GM23248 (cell line): Measurements from ENCODE around the gene SOD2. TPM values are rescaled to one million over a fixed set of nuclear protein-coding genes. Genes with fewer than 3 reads are reported as not detected.
A peak's percentile ranks its signal among the peaks of the same experiment; 100 is the strongest.

Experiments
- DNase-seq: peaks from one replicate; pipeline ENCODE4 v3.0.0-alpha.2; 2015
- H2AFZ ChIP-seq: fragments of 200-600 bp; sonication (generic); 2 replicates; pipeline ENCODE4 v1.6.1; 2016; ENCODE audit warnings: antibody characterized with exemption
- H3F3A ChIP-seq: fragments of 200-600 bp; sonication (generic); 2 replicates; pipeline ENCODE4 v1.6.1; 2016; ENCODE audit warnings: mild to moderate bottlenecking, antibody characterized with exemption, mixed run types; ENCODE audit not compliant: insufficient read depth
- H3K27ac ChIP-seq: fragments of 200-600 bp; sonication (generic); 2 replicates; pipeline ENCODE4 v1.5.1; 2016; ENCODE audit warnings: mild to moderate bottlenecking
- H3K27me3 ChIP-seq: fragments of 200-600 bp; sonication (generic); replicated peaks from 2 replicates; pipeline ENCODE4 v1.6.1; 2016; ENCODE audit warnings: mild to moderate bottlenecking; ENCODE audit not compliant: insufficient read depth
- H3K36me3 ChIP-seq: fragments of 200-600 bp; sonication (generic); 2 replicates; pipeline ENCODE4 v1.6.1; 2016; ENCODE audit warnings: low read depth, mild to moderate bottlenecking
- H3K4me1 ChIP-seq: fragments of 200-600 bp; sonication (generic); 2 replicates; pipeline ENCODE4 v1.6.1; 2016; ENCODE audit warnings: mild to moderate bottlenecking; ENCODE audit not compliant: insufficient read depth
- H3K4me2 ChIP-seq: fragments of 200-600 bp; sonication (generic); one replicate; pipeline ENCODE4 v1.6.1; 2016; ENCODE audit warnings: mild to moderate bottlenecking; ENCODE audit not compliant: unreplicated experiment
- H3K4me3 ChIP-seq: fragments of 200-600 bp; sonication (generic); 2 replicates; pipeline ENCODE4 v1.5.1; 2016; ENCODE audit warnings: mild to moderate bottlenecking
- H3K79me2 ChIP-seq: fragments of 200-600 bp; sonication (generic); 2 replicates; pipeline ENCODE4 v1.6.1; 2016; ENCODE audit warnings: mild to moderate bottlenecking; ENCODE audit not compliant: insufficient read depth
- H3K9ac ChIP-seq: fragments of 200-600 bp; sonication (generic); 2 replicates; pipeline ENCODE4 v1.6.1; 2016; ENCODE audit warnings: mild to moderate bottlenecking
- H3K9me2 ChIP-seq: fragments of 200-600 bp; sonication (generic); 2 replicates; pipeline ENCODE4 v1.6.1; 2016; ENCODE audit warnings: mixed run types, mild to moderate bottlenecking, moderate library complexity; ENCODE audit not compliant: insufficient read depth
- H3K9me3 ChIP-seq: fragments of 200-600 bp; sonication (generic); one replicate; pipeline ENCODE4 v1.6.1; 2017; ENCODE audit warnings: low read depth
- H4K20me1 ChIP-seq: fragments of 200-600 bp; sonication (generic); 2 replicates; pipeline ENCODE4 v1.6.0; 2016; ENCODE audit not compliant: insufficient read depth
- EZH2 ChIP-seq: fragments of 200-600 bp; sonication (generic); IDR thresholded peaks from 2 replicates; pipeline ENCODE4 v1.6.1; 2018; ENCODE audit warnings: antibody characterized with exemption, mild to moderate bottlenecking; ENCODE audit not compliant: insufficient read depth, poor library complexity, severe bottlenecking
- EZH2phosphoT487 ChIP-seq: fragments of 200-600 bp; sonication (generic); IDR thresholded peaks from 2 replicates; pipeline ENCODE4 v1.6.1; 2018; ENCODE audit warnings: antibody characterized with exemption, moderate library complexity, mild to moderate bottlenecking, low read depth; ENCODE audit not compliant: insufficient read depth
- WGBS, 2 experiments: methylation state at CpG; one replicate each; pipeline ENCODE4 v1.1.6; 2015 to 2017; ENCODE audit warnings: low lambda C conversion rate in 2 of 2, low coverage in 1 of 2; ENCODE audit errors: missing lambda C conversion rate in 2 of 2; 5-methylcytosine and 5-hydroxymethylcytosine counted together
- in situ Hi-C: fragments of 300-500 bp; cut with MboI; formaldehyde crosslinking; loops from 2 replicates; pipeline ENCODE4 v1.15.0; 2020
- polyA plus RNA-seq: library from polyadenylated mRNA; unstranded; fragments of >200 nt; fragmentation: Nextera tagmentation; extraction: Ambion mirVana; gene quantifications from 2 replicates; pipeline ENCODE4 v1.2.1, GENCODE V29; 2016
- total RNA-seq: library from RNA; depleted of rRNA; stranded (reverse); fragments of >200 nt; shearing (Covaris generic); gene quantifications from 2 replicates; pipeline ENCODE4 v1.2.3, GENCODE V29; 2014

Gene SOD2
- total and polyA plus RNA-seq, 2 experiments from 2014 or later, result 53.1 to 62.6 TPM

- H3K4me2 ChIP-seq, result no peak overlapping the region
- 75 to 79% methylated on average over 1 of the region's 1 CpG for WGBS, 2 experiments
- no peaks in the 10 kb centered on the region for H3K27me3 ChIP-seq
- H3K36me3 ChIP-seq, result peaks cover 21% of the 10 kb centered on the region
- H3K9me3 ChIP-seq, result no peaks in the 10 kb centered on the region
- peaks cover 19% of the 10 kb centered on the region for H3F3A ChIP-seq
- DNase-seq, result no peak
- no peaks in the 10 kb centered on the region for H4K20me1 ChIP-seq
- peaks cover 22% of the 10 kb centered on the region for H3K79me2 ChIP-seq
- in situ Hi-C loops, result loop anchor here (25.0 kb wide), 1 partner anchor 778 kb away; no protein-coding TSS in a partner anchor
- no peaks in the 10 kb centered on the region for H3K9me2 ChIP-seq
- peaks cover 15% of the 10 kb centered on the region for H3K4me1 ChIP-seq
- H3K9ac ChIP-seq, result no peak overlapping the region
- H3K27ac ChIP-seq, result no peak overlapping the region
- H2AFZ ChIP-seq, result no peak overlapping the region
- no peak overlapping the region for H3K4me3 ChIP-seq
- TF ChIP-seq EZH2, result no peak
- no peak for TF ChIP-seq EZH2phosphoT487
Observed at GRCh38 chr6:159684013-159684304, 9.1 kb downstream of the SOD2 start.

GRCh38 chr6:159682810-159683209 lies 10.2 kb downstream of the SOD2 start:
- DNase-seq, result no peak
- 97 to 100% methylated on average over 1 of the region's 1 CpG for WGBS, 2 experiments
- H3K27ac ChIP-seq, result no peak overlapping the region

GRCh38 chr6:159682295-159682694 lies 10.7 kb downstream of the SOD2 start:
- peaks cover 24% of the 10 kb centered on the region for H3F3A ChIP-seq
- peak; percentile 6 for DNase-seq
- H3K79me2 ChIP-seq, result peaks cover 7% of the 10 kb centered on the region; the same call in 1 of the 2 replicates
- no peak overlapping the region for H2AFZ ChIP-seq
- no peak overlapping the region for H3K4me2 ChIP-seq
- peaks cover 17% of the 10 kb centered on the region for H3K4me1 ChIP-seq
- WGBS, 2 experiments, result 76 to 84% methylated on average over 3 of the region's 3 CpGs
- no peaks in the 10 kb centered on the region for H3K9me2 ChIP-seq
- H3K4me3 ChIP-seq, result no peak overlapping the region
- no peaks in the 10 kb centered on the region for H3K9me3 ChIP-seq
- no peak overlapping the region for H3K9ac ChIP-seq
- H3K36me3 ChIP-seq, result peaks cover 21% of the 10 kb centered on the region
- no peaks in the 10 kb centered on the region for H4K20me1 ChIP-seq
- no peak for TF ChIP-seq EZH2
- no peak for TF ChIP-seq EZH2phosphoT487
- H3K27me3 ChIP-seq, result no peaks in the 10 kb centered on the region
- no peak overlapping the region for H3K27ac ChIP-seq
- in situ Hi-C loops, result loop anchor here (25.0 kb wide), 1 partner anchor 780 kb away; no protein-coding TSS in a partner anchor

More at GRCh38 chr6:159682810-159683209, 10.2 kb downstream of the SOD2 start:
- H4K20me1 ChIP-seq, result no peaks in the 10 kb centered on the region
- no peak overlapping the region for H3K4me2 ChIP-seq
- H3K79me2 ChIP-seq, result peaks cover 11% of the 10 kb centered on the region
- no peak overlapping the region for H2AFZ ChIP-seq
- TF ChIP-seq EZH2 (no peak), EZH2phosphoT487 (no peak)
- H3K4me1 ChIP-seq, result peaks cover 17% of the 10 kb centered on the region
- no peaks in the 10 kb centered on the region for H3K27me3 ChIP-seq
- no peak overlapping the region for H3K4me3 ChIP-seq
- in situ Hi-C loops, result loop anchor here (25.0 kb wide), 1 partner anchor 779 kb away; no protein-coding TSS in a partner anchor
- no peaks in the 10 kb centered on the region for H3K9me2 ChIP-seq
- H3K9me3 ChIP-seq, result no peaks in the 10 kb centered on the region
- no peak overlapping the region for H3K9ac ChIP-seq
- H3F3A ChIP-seq, result peaks cover 24% of the 10 kb centered on the region
- peaks cover 21% of the 10 kb centered on the region for H3K36me3 ChIP-seq

GRCh38 chr6:159681191-159681880 lies 11.7 kb downstream of the SOD2 start:
- peaks cover 24% of the 10 kb centered on the region for H3F3A ChIP-seq
- TF ChIP-seq EZH2phosphoT487 (no peak), EZH2 (no peak)
- H3K27ac ChIP-seq, result no peak overlapping the region
- no peaks in the 10 kb centered on the region for H4K20me1 ChIP-seq
- H3K9ac ChIP-seq, result no peak overlapping the region
- peaks cover 21% of the 10 kb centered on the region for H3K36me3 ChIP-seq
- no peaks in the 10 kb centered on the region for H3K9me2 ChIP-seq
- H3K4me1 ChIP-seq, result peaks cover 17% of the 10 kb centered on the region
- H3K27me3 ChIP-seq, result no peaks in the 10 kb centered on the region
- no peak overlapping the region for H3K4me3 ChIP-seq
- H3K79me2 ChIP-seq, result 0 out of 2 replicates have a peak, but pooled peaks cover 3% of the 10 kb centered on the region
- H3K4me2 ChIP-seq, result no peak overlapping the region
- H2AFZ ChIP-seq, result no peak overlapping the region
- 94 to 95% methylated on average over 10 of the region's 10 CpGs for WGBS, 2 experiments
- in situ Hi-C loops, result loop anchor here (25.0 kb wide), 1 partner anchor 781 kb away; no protein-coding TSS in a partner anchor
- H3K9me3 ChIP-seq, result no peaks in the 10 kb centered on the region
- no peak for DNase-seq
